Astrocyte (in vitro differentiated cells and primary cell): Measurements from ENCODE around the gene SYCP2. TPM values are rescaled to one million over a fixed set of nuclear protein-coding genes. Genes with fewer than 3 reads are reported as not detected.

Source experiments
- DNase-seq: peaks from one replicate; pipeline ENCODE4 v3.0.0-alpha.2; 2010; ENCODE audit warnings: low read depth
- FAIRE-seq: peaks from 2 replicates; lab custom pipeline; 2011; peaks lifted over from hg19 to GRCh38; lab: Jason Lieb, UNC
- H2AFZ ChIP-seq: 2 replicates; pipeline ENCODE4 v1.6.0; 2012; ENCODE audit warnings: low read depth, low read length, inconsistent platforms
- H3K27ac ChIP-seq: 2 replicates; pipeline ENCODE4 v1.5.1; 2011; ENCODE audit warnings: low read depth, low read length, inconsistent platforms
- H3K27me3 ChIP-seq: 2 replicates; pipeline ENCODE4 v1.6.0; 2011; ENCODE audit warnings: low read length, inconsistent platforms; ENCODE audit not compliant: insufficient read depth
- H3K36me3 ChIP-seq: 2 replicates; pipeline ENCODE4 v1.5.1; 2011; ENCODE audit warnings: low read length, inconsistent platforms; ENCODE audit not compliant: insufficient read depth
- H3K4me1 ChIP-seq: 2 replicates; pipeline ENCODE4 v1.5.1; 2011; ENCODE audit warnings: low read length, inconsistent platforms; ENCODE audit not compliant: insufficient read depth
- H3K4me2 ChIP-seq: 2 replicates; pipeline ENCODE4 v1.6.0; 2012; ENCODE audit warnings: low read length, inconsistent platforms
- H3K4me3 ChIP-seq: 2 replicates; pipeline ENCODE4 v1.5.1; 2011; ENCODE audit warnings: low read depth, mild to moderate bottlenecking, low read length, inconsistent platforms; ENCODE audit not compliant: insufficient read depth
- H3K79me2 ChIP-seq: 2 replicates; pipeline ENCODE4 v1.6.0; 2012; ENCODE audit warnings: mild to moderate bottlenecking, low read length, inconsistent platforms; ENCODE audit not compliant: insufficient read depth
- H3K9ac ChIP-seq: 2 replicates; pipeline ENCODE4 v1.6.0; 2012; ENCODE audit warnings: mild to moderate bottlenecking, low read length, inconsistent platforms
- H3K9me3 ChIP-seq: 2 replicates; pipeline ENCODE4 v1.5.1; 2012; ENCODE audit warnings: low read depth, mild to moderate bottlenecking, low read length, inconsistent platforms; ENCODE audit not compliant: insufficient read depth
- H4K20me1 ChIP-seq: 2 replicates; pipeline ENCODE4 v1.6.0; 2012; ENCODE audit warnings: low read length, inconsistent platforms; ENCODE audit not compliant: insufficient read depth
- H3K27ac Mint-ChIP-seq: one replicate; pipeline ENCODE4 v1.8.0; 2021; ENCODE audit warnings: mild to moderate bottlenecking, mixed read lengths; ENCODE audit not compliant: unreplicated experiment
- H3K27me3 Mint-ChIP-seq: one replicate; pipeline ENCODE4 v1.8.0; 2021; ENCODE audit warnings: low read depth, mixed read lengths; ENCODE audit not compliant: unreplicated experiment
- H3K36me3 Mint-ChIP-seq: one replicate; pipeline ENCODE4 v1.8.0; 2021; ENCODE audit warnings: low read depth, mixed read lengths; ENCODE audit not compliant: unreplicated experiment
- H3K4me1 Mint-ChIP-seq: one replicate; pipeline ENCODE4 v1.8.0; 2021; ENCODE audit warnings: low read depth, mixed read lengths; ENCODE audit not compliant: unreplicated experiment
- H3K4me3 Mint-ChIP-seq: one replicate; pipeline ENCODE4 v1.8.0; 2021; ENCODE audit warnings: mild to moderate bottlenecking, moderate library complexity, mixed read lengths; ENCODE audit not compliant: unreplicated experiment
- H3K9me3 Mint-ChIP-seq: one replicate; pipeline ENCODE4 v1.8.0; 2021; ENCODE audit warnings: mild to moderate bottlenecking, mixed read lengths; ENCODE audit not compliant: unreplicated experiment
- EZH2 ChIP-seq: IDR thresholded peaks from 2 replicates; pipeline ENCODE4 v1.6.1; 2012; ENCODE audit warnings: mild to moderate bottlenecking, low read length, inconsistent platforms; ENCODE audit not compliant: insufficient read depth
- total RNA-seq: library from RNA; stranded (reverse); gene quantifications from 2 replicates; pipeline ENCODE4 v1.2.1, GENCODE V29; 2021
- TF ChIP-seq, protein P1 (sequence below): IDR thresholded peaks from 2 replicates; pipeline ENCODE4 v1.5.1; 2011; ENCODE audit warnings: low read depth, mild to moderate bottlenecking, inconsistent platforms, low read length, moderate library complexity; ENCODE audit not compliant: insufficient read depth

The SYCP2 gene
- total RNA-seq, 1 donor from 2014 or later, result 0.27 TPM

DNA sequence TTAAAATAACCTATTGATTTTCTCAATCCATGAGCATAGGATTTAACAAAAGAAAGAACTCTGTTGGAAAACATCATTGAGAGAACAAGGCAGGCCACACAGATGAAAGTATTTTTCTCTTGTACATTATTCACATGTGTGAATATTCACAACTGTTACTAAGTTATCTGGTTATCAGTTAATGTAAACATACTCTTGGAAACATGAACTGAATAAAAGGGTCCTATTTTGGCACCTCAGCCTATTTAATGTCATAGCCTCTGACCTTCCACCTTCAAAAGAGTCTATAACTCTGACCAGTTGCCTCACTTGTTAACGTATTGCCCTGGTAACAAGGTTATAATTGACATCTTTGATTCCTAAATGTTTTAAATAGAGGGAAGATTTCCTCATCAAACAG, 8.1 kb downstream of the SYCP2 start:
- H3K4me2 ChIP-seq, result no peak overlapping the region
- H3K9me3 ChIP-seq, result no peaks in the 10 kb centered on the region
- H3K27ac Mint-ChIP-seq, result no peak overlapping the region
- no peaks in the 10 kb centered on the region for H3K27me3 Mint-ChIP-seq
- no peaks in the 10 kb centered on the region for H3K27me3 ChIP-seq
- TF ChIP-seq, protein P1, sequence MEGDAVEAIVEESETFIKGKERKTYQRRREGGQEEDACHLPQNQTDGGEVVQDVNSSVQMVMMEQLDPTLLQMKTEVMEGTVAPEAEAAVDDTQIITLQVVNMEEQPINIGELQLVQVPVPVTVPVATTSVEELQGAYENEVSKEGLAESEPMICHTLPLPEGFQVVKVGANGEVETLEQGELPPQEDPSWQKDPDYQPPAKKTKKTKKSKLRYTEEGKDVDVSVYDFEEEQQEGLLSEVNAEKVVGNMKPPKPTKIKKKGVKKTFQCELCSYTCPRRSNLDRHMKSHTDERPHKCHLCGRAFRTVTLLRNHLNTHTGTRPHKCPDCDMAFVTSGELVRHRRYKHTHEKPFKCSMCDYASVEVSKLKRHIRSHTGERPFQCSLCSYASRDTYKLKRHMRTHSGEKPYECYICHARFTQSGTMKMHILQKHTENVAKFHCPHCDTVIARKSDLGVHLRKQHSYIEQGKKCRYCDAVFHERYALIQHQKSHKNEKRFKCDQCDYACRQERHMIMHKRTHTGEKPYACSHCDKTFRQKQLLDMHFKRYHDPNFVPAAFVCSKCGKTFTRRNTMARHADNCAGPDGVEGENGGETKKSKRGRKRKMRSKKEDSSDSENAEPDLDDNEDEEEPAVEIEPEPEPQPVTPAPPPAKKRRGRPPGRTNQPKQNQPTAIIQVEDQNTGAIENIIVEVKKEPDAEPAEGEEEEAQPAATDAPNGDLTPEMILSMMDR, result no peak
- no peak for TF ChIP-seq EZH2
- H2AFZ ChIP-seq, result no peak overlapping the region
- DNase-seq, result no peak
- H3K9ac ChIP-seq, result no peak overlapping the region
- no peak overlapping the region for H3K4me3 ChIP-seq
- no peaks in the 10 kb centered on the region for H3K9me3 Mint-ChIP-seq
- FAIRE-seq, result no peak
- no peaks in the 10 kb centered on the region for H3K36me3 ChIP-seq
- H3K27ac ChIP-seq, result no peak overlapping the region
- peaks cover 3% of the 10 kb centered on the region for H3K4me1 Mint-ChIP-seq
- no peaks in the 10 kb centered on the region for H3K4me1 ChIP-seq
- no peaks in the 10 kb centered on the region for H4K20me1 ChIP-seq
- no peak overlapping the region for H3K4me3 Mint-ChIP-seq
- H3K79me2 ChIP-seq, result no peaks in the 10 kb centered on the region
- no peaks in the 10 kb centered on the region for H3K36me3 Mint-ChIP-seq

DNA sequence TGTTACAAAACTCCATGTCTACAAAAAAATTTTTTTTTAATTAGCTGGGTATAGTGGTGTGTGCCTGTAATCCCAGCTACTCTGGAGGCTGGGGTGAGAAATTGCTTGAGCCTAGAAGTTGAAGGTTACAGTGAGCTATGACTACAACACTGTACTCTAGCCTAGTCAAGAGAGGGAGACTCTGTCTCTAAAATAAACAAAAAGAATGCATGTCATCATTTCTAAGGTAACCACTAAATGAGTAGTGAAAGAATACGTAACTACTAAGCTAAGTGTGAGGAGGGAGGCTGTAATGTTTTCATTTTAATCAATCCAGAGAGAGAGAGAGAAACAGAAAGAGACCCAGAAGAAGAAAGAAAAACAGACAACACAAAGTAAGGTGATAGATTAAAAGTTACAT, 9.9 kb downstream of the SYCP2 start:
- H3K9ac ChIP-seq, result no peak overlapping the region
- Mint-ChIP-seq H3K4me1 (peaks cover 3% of the 10 kb centered on the region), H3K27ac (no peak overlapping the region), H3K36me3 (no peaks in the 10 kb centered on the region), H3K4me3 (no peak overlapping the region), H3K9me3 (no peaks in the 10 kb centered on the region), H3K27me3 (no peaks in the 10 kb centered on the region)
- FAIRE-seq (no peak), DNase-seq (no peak)
- no peaks in the 10 kb centered on the region for H4K20me1 ChIP-seq
- no peak for TF ChIP-seq EZH2
- H3K36me3 ChIP-seq, result no peaks in the 10 kb centered on the region
- no peaks in the 10 kb centered on the region for H3K9me3 ChIP-seq
- H3K27me3 ChIP-seq, result no peaks in the 10 kb centered on the region
- H2AFZ ChIP-seq, result no peak overlapping the region
- H3K4me3 ChIP-seq, result no peak overlapping the region
- H3K27ac ChIP-seq, result no peak overlapping the region
- no peaks in the 10 kb centered on the region for H3K79me2 ChIP-seq
- H3K4me1 ChIP-seq, result no peaks in the 10 kb centered on the region
- H3K4me2 ChIP-seq, result no peak overlapping the region

DNA sequence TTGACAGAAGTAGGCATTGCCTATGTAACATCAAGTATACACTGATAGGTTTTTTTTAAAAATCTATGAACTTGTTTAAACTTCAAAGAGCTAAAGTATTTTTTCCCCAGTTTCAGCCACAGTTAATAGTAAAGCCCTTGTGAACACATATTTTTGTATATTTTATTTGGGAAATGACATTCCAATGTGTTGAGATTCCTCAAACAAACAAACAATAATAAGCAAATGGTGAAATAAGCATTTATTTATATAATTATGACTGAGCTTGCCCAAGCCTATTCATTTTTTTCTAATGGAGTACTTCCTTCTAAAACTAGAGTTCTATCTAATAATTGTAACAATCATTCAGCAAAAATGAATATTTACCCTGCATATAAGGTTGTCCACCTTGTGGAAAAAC, 12.5 kb downstream of the SYCP2 start:
- Histone ChIP-seq H3K9me3 (no peaks in the 10 kb centered on the region), H3K4me1 (no peaks in the 10 kb centered on the region), H3K27me3 (no peaks in the 10 kb centered on the region), H3K36me3 (no peaks in the 10 kb centered on the region), H3K79me2 (no peaks in the 10 kb centered on the region), H3K4me3 (no peak overlapping the region), H2AFZ (no peak overlapping the region), H3K9ac (no peak overlapping the region), H4K20me1 (no peaks in the 10 kb centered on the region), H3K27ac (no peak overlapping the region), H3K4me2 (no peak overlapping the region)
- Mint-ChIP-seq H3K4me3 (no peak overlapping the region), H3K36me3 (no peaks in the 10 kb centered on the region), H3K27me3 (no peaks in the 10 kb centered on the region), H3K9me3 (no peaks in the 10 kb centered on the region), H3K4me1 (peaks cover 3% of the 10 kb centered on the region), H3K27ac (no peak overlapping the region)
- TF ChIP-seq, protein P1, result no peak
- TF ChIP-seq EZH2, result no peak
- FAIRE-seq (no peak), DNase-seq (no peak)
